Sigmoid colon (tissue), 7 donors: ENCODE data around the gene OPRM1. TPM values are rescaled to one million over a fixed set of nuclear protein-coding genes. Genes with fewer than 3 reads are reported as not detected.
A peak's percentile ranks its signal among the peaks of the same experiment; 100 is the strongest.

Experiments used
- DNase-seq: peaks from one replicate; pipeline ENCODE4 v3.0.0-alpha.2; 2019
- H3K27ac ChIP-seq, 4 donors: fragments of 200-600 bp; sonication (generic); one replicate each; pipeline ENCODE4 v1.5.1; 2016 to 2019; ENCODE audit warnings: mild to moderate bottlenecking in 1 of 4
- H3K27me3 ChIP-seq, 3 donors: fragments of 200-600 bp; sonication (generic); one replicate each; pipeline ENCODE4 v1.5.1; 2019; ENCODE audit warnings: mild to moderate bottlenecking in 1 of 3
- H3K36me3 ChIP-seq, 4 donors: fragments of 200-600 bp; sonication (generic); one replicate each; pipeline ENCODE4 v1.5.1; 2016 to 2019
- H3K4me1 ChIP-seq, 4 donors: fragments of 200-600 bp; sonication (generic); one replicate each; pipeline ENCODE4 v1.5.1; 2017 to 2019
- H3K4me3 ChIP-seq, 4 donors: fragments of 200-600 bp; sonication (generic); one replicate each; pipeline ENCODE4 v1.5.1; 2017 to 2019; ENCODE audit warnings: mild to moderate bottlenecking in 2 of 4, moderate library complexity in 1 of 4
- H3K9me3 ChIP-seq, 4 donors: fragments of 200-600 bp in 3 of 4; sonication (generic) in 3 of 4; one replicate each; pipeline versions ENCODE4 v1.5.1 to v1.6.1; 2013 to 2019
- CTCF ChIP-seq, 4 experiments: fragments of 450-650 bp in 3 of 4; fragments of 200-600 bp in 1 of 4; IDR thresholded peaks; one replicate each; pipeline ENCODE4 v1.5.1; 2016 to 2019; ENCODE audit warnings: antibody characterized with exemption in 4 of 4, mild to moderate bottlenecking in 3 of 4, moderate library complexity in 2 of 4
- EP300 ChIP-seq, 4 donors: sonication (generic); formaldehyde crosslinking; IDR thresholded peaks; one replicate each; pipeline ENCODE4 v1.6.1; 2017; ENCODE audit warnings: antibody characterized with exemption in 4 of 4
- POLR2A ChIP-seq, 2 donors: fragments of 450-650 bp; IDR thresholded peaks; one replicate each; pipeline ENCODE4 v1.6.1; 2016; ENCODE audit warnings: antibody characterized with exemption in 2 of 2, mild to moderate bottlenecking in 2 of 2, moderate library complexity in 2 of 2
- POLR2AphosphoS5 ChIP-seq, 4 donors: sonication (generic); formaldehyde crosslinking; IDR thresholded peaks; one replicate each; pipeline ENCODE4 v1.6.1; 2017; ENCODE audit warnings: antibody characterized with exemption in 4 of 4
- WGBS, 2 donors: extraction: QIAGEN DNeasy Blood & Tissue Kit; methylation state at CpG; one replicate each; pipeline ENCODE4 v1.1.7; 2013; 5-methylcytosine and 5-hydroxymethylcytosine counted together
- intact Hi-C: fragments of 100-400 bp; cut with DNase I; formaldehyde crosslinking; loops from one replicate; pipeline ENCODE4 v1.15.1; 2023
- polyA plus RNA-seq, 3 donors: library from polyadenylated mRNA; stranded (reverse); fragments of 200-250 nt; gene quantifications; one replicate each; pipeline ENCODE4 v1.2.3, GENCODE V29; 2013
- total RNA-seq, 4 donors: library from RNA; depleted of rRNA; stranded (reverse); fragments of >200 nt; gene quantifications; one replicate each; pipeline ENCODE4 v1.1.0, GENCODE V29; 2016
- donor health status: healthy with polysubstance abuse.
- donor health status: Bipolar disorder and iron deficiency.
- donor health status: healthy.

The OPRM1 gene
- total RNA-seq = 1 to 10 TPM in 1 of 4 donors, under 1 TPM in 3; 0.41 to 3.3 (median 0.60) TPM
- polyA plus RNA-seq = under 1 TPM in 1 of 3 donors, not detected in 2; 0.19 TPM

- intact Hi-C loops = no loop called here
- Histone ChIP-seq H3K27ac (no peak within 1 kb of the TSS), H3K27me3 (peaks cover 9 to 18% (median 16%) of the 10 kb centered on the region in 3 donors), H3K4me3 (no peak within 1 kb of the TSS), H3K4me1 (no peaks in the 10 kb centered on the region), H3K9me3 (no peaks in the 10 kb centered on the region), H3K36me3 (no peaks in the 10 kb centered on the region)
- TF ChIP-seq POLR2AphosphoS5 (IDR thresholded peaks at IDR 0.05) = no peak
- TF ChIP-seq POLR2A (IDR thresholded peaks at IDR 0.05) = no peak
- no peak for TF ChIP-seq EP300 (IDR thresholded peaks at IDR 0.05)
- no peak for TF ChIP-seq CTCF (IDR thresholded peaks at IDR 0.05)
- WGBS, 2 donors = 10 to 30% methylated on average over 38 of the region's 38 CpGs
- peak; percentile 62 for DNase-seq
Measured at GRCh38 chr6:154039231-154039842, at the start of gene OPRM1. OPRM1 (plus strand) TSS chr6:154039240; CDS start chr6:154039545, 305 bp downstream.

- no peaks in the 10 kb centered on the region for H3K9me3 ChIP-seq
- H3K4me1 ChIP-seq = no peaks in the 10 kb centered on the region
- TF ChIP-seq EP300 (IDR thresholded peaks at IDR 0.05) (no peak), POLR2A (IDR thresholded peaks at IDR 0.05) (no peak), POLR2AphosphoS5 (IDR thresholded peaks at IDR 0.05) (no peak), CTCF (IDR thresholded peaks at IDR 0.05) (no peak)
- WGBS, 2 donors = 83 to 90% methylated on average over 1 of the region's 1 CpG
- intact Hi-C loops = no loop called here
- DNase-seq = no peak
- no peak overlapping the region for H3K4me3 ChIP-seq
- no peaks in the 10 kb centered on the region for H3K27me3 ChIP-seq
- H3K36me3 ChIP-seq = no peaks in the 10 kb centered on the region
- H3K27ac ChIP-seq = no peak overlapping the region
Measured at GRCh38 chr6:153989989-153990388, 49.1 kb upstream of the OPRM1 start.

GRCh38 chr6:153994004-153994403, 45.0 kb upstream of the OPRM1 start:
- WGBS, 2 donors = 83 to 87% methylated on average over 3 of the region's 3 CpGs

GRCh38 chr6:153994811-153995210, 44.2 kb upstream of the OPRM1 start:
- intact Hi-C loops = no loop called here
- Histone ChIP-seq H3K36me3 (no peaks in the 10 kb centered on the region), H3K27ac (no peak overlapping the region), H3K4me1 (no peaks in the 10 kb centered on the region), H3K4me3 (no peak overlapping the region), H3K9me3 (no peaks in the 10 kb centered on the region), H3K27me3 (no peaks in the 10 kb centered on the region)
- TF ChIP-seq POLR2A (IDR thresholded peaks at IDR 0.05) (no peak), POLR2AphosphoS5 (IDR thresholded peaks at IDR 0.05) (no peak), EP300 (IDR thresholded peaks at IDR 0.05) (no peak), CTCF (IDR thresholded peaks at IDR 0.05) (no peak)
- 51 to 72% methylated on average over 2 of the region's 2 CpGs for WGBS, 2 donors
- no peak for DNase-seq

More at GRCh38 chr6:153994004-153994403, 45.0 kb upstream of the OPRM1 start:
- H3K9me3 ChIP-seq = no peaks in the 10 kb centered on the region
- no peak for DNase-seq
- H3K27me3 ChIP-seq = no peaks in the 10 kb centered on the region
- H3K27ac ChIP-seq = no peak overlapping the region
- H3K4me3 ChIP-seq = no peak overlapping the region
- H3K4me1 ChIP-seq = no peaks in the 10 kb centered on the region
- intact Hi-C loops = no loop called here
- TF ChIP-seq EP300 (IDR thresholded peaks at IDR 0.05) (no peak), POLR2A (IDR thresholded peaks at IDR 0.05) (no peak), CTCF (IDR thresholded peaks at IDR 0.05) (no peak), POLR2AphosphoS5 (IDR thresholded peaks at IDR 0.05) (no peak)
- no peaks in the 10 kb centered on the region for H3K36me3 ChIP-seq

GRCh38 chr6:153997221-153997620, 41.8 kb upstream of the OPRM1 start:
- intact Hi-C loops = no loop called here
- TF ChIP-seq EP300 (IDR thresholded peaks at IDR 0.05) = no peak
- TF ChIP-seq CTCF (IDR thresholded peaks at IDR 0.05) = no peak
- no peak for TF ChIP-seq POLR2AphosphoS5 (IDR thresholded peaks at IDR 0.05)
- TF ChIP-seq POLR2A (IDR thresholded peaks at IDR 0.05) = no peak
- no peaks in the 10 kb centered on the region for H3K36me3 ChIP-seq
- H3K4me1 ChIP-seq = no peaks in the 10 kb centered on the region
- 36 to 71% methylated on average over 3 of the region's 3 CpGs for WGBS, 2 donors
- DNase-seq = no peak
- H3K9me3 ChIP-seq = no peaks in the 10 kb centered on the region
- no peaks in the 10 kb centered on the region for H3K27me3 ChIP-seq
- no peak overlapping the region for H3K27ac ChIP-seq
- no peak overlapping the region for H3K4me3 ChIP-seq
